Natural killer cell (primary cell): ENCODE data around the gene SUSD1. TPM values are rescaled to one million over a fixed set of nuclear protein-coding genes. Genes with fewer than 3 reads are reported as not detected.

Source experiments
- ATAC-seq, 3 donors: fragments of 150-1000 bp in 2 of 3; fragments of 200-7000 bp in 1 of 3; cut with Tn5 transposase; 1 replicate in 1 of 3; 2 replicates in 2 of 3; pipeline ENCODE4 v1.10.0; 2021; ENCODE audit warnings: mild to moderate bottlenecking in 2 of 3, moderate library complexity in 2 of 3
- DNase-seq, 2 donors: peaks; one replicate each; pipeline versions ENCODE4 v3.0.0 to v3.0.0-alpha.2; 2013 to 2021; ENCODE audit warnings: mixed read lengths in 1 of 2
- H3K27ac ChIP-seq: one replicate; pipeline ENCODE4 v1.5.1; 2013; ENCODE audit warnings: mild to moderate bottlenecking, low read length
- H3K27me3 ChIP-seq: one replicate; pipeline ENCODE4 v1.6.1; 2013; ENCODE audit warnings: low read length; ENCODE audit not compliant: control insufficient read depth, insufficient read depth
- H3K36me3 ChIP-seq: one replicate; pipeline ENCODE4 v1.6.1; 2013; ENCODE audit warnings: low read length; ENCODE audit not compliant: control insufficient read depth, insufficient read depth
- H3K4me1 ChIP-seq: one replicate; pipeline ENCODE4 v1.6.1; 2013; ENCODE audit warnings: low read length; ENCODE audit not compliant: control insufficient read depth, insufficient read depth
- H3K4me3 ChIP-seq: one replicate; pipeline ENCODE4 v1.5.1; 2013; ENCODE audit warnings: low read length
- H3K9me3 ChIP-seq: one replicate; pipeline ENCODE4 v1.6.1; 2013; ENCODE audit warnings: low read length; ENCODE audit not compliant: control insufficient read depth, insufficient read depth
- H3K27ac Mint-ChIP-seq, 2 donors: one replicate each; pipeline ENCODE4 v1.8.0; 2022; ENCODE audit warnings: mild to moderate bottlenecking in 2 of 2, mixed read lengths in 2 of 2, moderate library complexity in 1 of 2
- H3K27me3 Mint-ChIP-seq, 2 donors: one replicate each; pipeline ENCODE4 v1.8.0; 2022; ENCODE audit warnings: low read depth in 2 of 2, mixed read lengths in 2 of 2
- H3K36me3 Mint-ChIP-seq: one replicate; pipeline ENCODE4 v1.8.0; 2022; ENCODE audit warnings: mixed read lengths
- H3K4me1 Mint-ChIP-seq, 2 donors: one replicate each; pipeline ENCODE4 v1.8.0; 2022; ENCODE audit warnings: mixed read lengths in 2 of 2
- H3K4me3 Mint-ChIP-seq: one replicate; pipeline ENCODE4 v1.8.0; 2022; ENCODE audit warnings: mild to moderate bottlenecking, moderate library complexity, mixed read lengths
- H3K9me3 Mint-ChIP-seq, 2 donors: one replicate each; pipeline ENCODE4 v1.8.0; 2022; ENCODE audit warnings: mixed read lengths in 2 of 2
- WGBS: methylation state at CpG from one replicate; pipeline ENCODE4 v1.1.7; 2013; ENCODE audit warnings: missing lambda C conversion rate; ENCODE audit not compliant: insufficient coverage; 5-methylcytosine and 5-hydroxymethylcytosine counted together
- intact Hi-C: fragments of 100-400 bp; cut with micrococcal nuclease; formaldehyde crosslinking; loops from one replicate; pipeline ENCODE4 v1.14.2; 2022
- total RNA-seq, 4 donors: library from RNA; stranded (reverse); fragments of 120-200 nt in 1 of 4; gene quantifications; one replicate each; pipeline versions ENCODE4 v1.2.3 to v1.2.4, GENCODE V29; 2013 to 2022
- TF ChIP-seq, protein P1 (sequence below): fragments of 200-600 bp; IDR thresholded peaks from one replicate; pipeline ENCODE4 v1.8.0; 2022; ENCODE audit warnings: antibody characterized with exemption

The SUSD1 gene
- total RNA-seq, 3 donors from 2014 or later (not counting 1 experiment from before 2014, with no cell fraction given) = 74.1 to 97.4 (median 86.9) TPM

DNA sequence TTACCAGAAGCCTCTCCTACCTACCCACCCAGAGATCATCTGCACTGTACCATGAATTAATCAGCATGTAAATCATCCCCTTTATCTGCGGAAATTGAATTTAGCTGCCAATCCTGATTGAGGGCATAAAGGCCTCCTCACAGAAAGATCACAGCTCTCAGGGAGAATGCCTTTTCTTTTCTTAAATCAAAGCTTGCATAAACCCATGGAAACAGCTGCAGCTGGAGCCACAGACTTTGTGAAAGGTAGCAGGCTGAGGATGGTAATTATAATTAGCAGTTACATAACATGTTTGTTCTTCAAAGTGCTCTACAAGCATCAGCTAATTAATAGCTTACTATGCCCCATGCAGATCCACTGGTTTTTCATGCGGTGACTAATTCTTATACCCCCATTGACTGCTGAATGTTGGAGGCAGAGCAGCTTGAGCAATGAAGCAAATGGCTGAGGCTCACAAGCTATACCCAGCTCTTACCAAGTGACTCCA lies 54.6 kb downstream of the SUSD1 start:
- no peaks in the 10 kb centered on the region for H3K9me3 ChIP-seq
- ATAC-seq (no peak), DNase-seq (no peak)
- peaks cover 27% of the 10 kb centered on the region for H3K36me3 ChIP-seq
- H3K4me3 Mint-ChIP-seq = no peak overlapping the region
- no peak overlapping the region for H3K27ac ChIP-seq
- 97% methylated on average over 2 of the region's 2 CpGs for WGBS
- TF ChIP-seq, protein P1, sequence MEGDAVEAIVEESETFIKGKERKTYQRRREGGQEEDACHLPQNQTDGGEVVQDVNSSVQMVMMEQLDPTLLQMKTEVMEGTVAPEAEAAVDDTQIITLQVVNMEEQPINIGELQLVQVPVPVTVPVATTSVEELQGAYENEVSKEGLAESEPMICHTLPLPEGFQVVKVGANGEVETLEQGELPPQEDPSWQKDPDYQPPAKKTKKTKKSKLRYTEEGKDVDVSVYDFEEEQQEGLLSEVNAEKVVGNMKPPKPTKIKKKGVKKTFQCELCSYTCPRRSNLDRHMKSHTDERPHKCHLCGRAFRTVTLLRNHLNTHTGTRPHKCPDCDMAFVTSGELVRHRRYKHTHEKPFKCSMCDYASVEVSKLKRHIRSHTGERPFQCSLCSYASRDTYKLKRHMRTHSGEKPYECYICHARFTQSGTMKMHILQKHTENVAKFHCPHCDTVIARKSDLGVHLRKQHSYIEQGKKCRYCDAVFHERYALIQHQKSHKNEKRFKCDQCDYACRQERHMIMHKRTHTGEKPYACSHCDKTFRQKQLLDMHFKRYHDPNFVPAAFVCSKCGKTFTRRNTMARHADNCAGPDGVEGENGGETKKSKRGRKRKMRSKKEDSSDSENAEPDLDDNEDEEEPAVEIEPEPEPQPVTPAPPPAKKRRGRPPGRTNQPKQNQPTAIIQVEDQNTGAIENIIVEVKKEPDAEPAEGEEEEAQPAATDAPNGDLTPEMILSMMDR = no peak
- no peak overlapping the region for H3K27ac Mint-ChIP-seq
- no peaks in the 10 kb centered on the region for H3K27me3 ChIP-seq
- intact Hi-C loops = loop anchor here (5.0 kb wide), 1 partner anchor 57 kb away; the partner anchor contains the start of gene SUSD1
- H3K36me3 Mint-ChIP-seq = peaks cover 10% of the 10 kb centered on the region
- peaks cover 25 to 28% of the 10 kb centered on the region in 2 donors for H3K4me1 Mint-ChIP-seq
- peaks cover 4% of the 10 kb centered on the region for H3K4me1 ChIP-seq
- H3K4me3 ChIP-seq = no peak overlapping the region
- no peaks in the 10 kb centered on the region for H3K9me3 Mint-ChIP-seq
- H3K27me3 Mint-ChIP-seq = no peaks in the 10 kb centered on the region

DNA sequence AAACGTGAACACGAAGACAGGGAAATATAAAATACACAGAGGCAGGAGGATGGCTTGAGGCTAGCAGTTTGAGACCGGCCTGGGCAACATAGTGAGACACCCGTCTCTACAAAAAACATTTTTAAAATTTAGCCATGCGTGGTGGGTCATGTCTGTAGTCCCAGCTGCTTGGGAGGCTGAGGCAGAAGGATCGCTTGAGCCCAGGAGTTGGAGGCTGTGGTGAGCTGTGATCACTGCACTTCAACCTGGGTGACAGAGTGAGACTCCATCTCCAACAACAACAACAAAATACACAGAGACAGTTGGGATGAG lies 55.1 kb downstream of the SUSD1 start:
- 97% methylated on average over 6 of the region's 6 CpGs for WGBS
- Mint-ChIP-seq H3K36me3 (peaks cover 10% of the 10 kb centered on the region), H3K4me3 (no peak overlapping the region), H3K4me1 (peaks cover 27 to 30% of the 10 kb centered on the region in 2 donors), H3K27ac (no peak overlapping the region), H3K9me3 (no peaks in the 10 kb centered on the region), H3K27me3 (no peaks in the 10 kb centered on the region)
- intact Hi-C loops = loop anchor here (5.0 kb wide), 1 partner anchor 57 kb away; the partner anchor contains the start of gene SUSD1
- Histone ChIP-seq H3K4me1 (peaks cover 4% of the 10 kb centered on the region), H3K4me3 (no peak overlapping the region), H3K27ac (no peak overlapping the region), H3K9me3 (no peaks in the 10 kb centered on the region), H3K27me3 (no peaks in the 10 kb centered on the region), H3K36me3 (peaks cover 28% of the 10 kb centered on the region)
- DNase-seq = no peak
- TF ChIP-seq, protein P1 = no peak
- ATAC-seq = no peak

DNA sequence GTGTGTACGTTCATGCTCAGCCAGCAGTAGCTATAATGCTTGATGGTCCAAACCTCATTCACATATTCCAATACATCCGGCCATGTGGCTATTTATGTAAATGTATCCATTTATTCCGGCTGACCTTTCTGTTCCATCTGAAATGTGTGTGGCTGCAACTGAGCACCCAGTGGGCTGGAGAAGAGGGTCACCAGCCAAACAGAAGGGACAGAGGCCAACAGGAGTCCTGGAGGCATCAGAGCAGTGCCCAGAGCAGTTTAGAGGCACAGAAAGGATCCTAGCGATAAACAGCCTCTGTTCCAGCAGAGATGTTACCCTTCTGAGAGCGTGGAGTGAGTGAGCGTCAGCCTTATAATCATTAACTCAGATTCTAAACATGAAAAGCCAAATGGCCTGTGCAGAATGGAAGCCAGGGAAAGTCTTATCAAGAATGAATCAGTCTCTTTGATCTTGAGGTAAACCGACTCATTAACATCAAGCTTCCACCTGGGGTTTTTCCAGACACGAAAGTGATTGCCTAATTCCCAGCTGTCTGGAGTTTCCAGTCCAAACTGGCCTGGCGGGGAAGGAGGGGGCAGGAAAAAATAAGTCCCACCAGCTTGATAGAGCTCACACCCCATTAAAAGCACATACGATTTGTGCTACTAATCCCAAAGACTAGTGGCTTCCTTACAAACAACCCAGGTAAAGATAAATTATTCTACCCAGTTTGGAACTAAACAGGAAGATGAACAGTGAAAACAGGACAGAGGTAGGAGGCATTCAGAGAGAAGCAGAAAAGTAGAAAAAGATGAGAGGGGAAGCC lies 55.7 kb downstream of the SUSD1 start:
- TF ChIP-seq, protein P1 = no peak
- no peaks in the 10 kb centered on the region for H3K27me3 Mint-ChIP-seq
- H3K36me3 Mint-ChIP-seq = peaks cover 10% of the 10 kb centered on the region
- no peak overlapping the region for H3K27ac Mint-ChIP-seq
- Histone ChIP-seq H3K9me3 (no peaks in the 10 kb centered on the region), H3K27me3 (no peaks in the 10 kb centered on the region), H3K27ac (no peak overlapping the region), H3K36me3 (peaks cover 33% of the 10 kb centered on the region), H3K4me1 (peaks cover 4% of the 10 kb centered on the region), H3K4me3 (no peak overlapping the region)
- no peak overlapping the region for H3K4me3 Mint-ChIP-seq
- 92% methylated on average over 10 of the region's 10 CpGs for WGBS
- DNase-seq (no peak), ATAC-seq (no peak)
- no peaks in the 10 kb centered on the region for H3K9me3 Mint-ChIP-seq
- peaks cover 33 to 36% of the 10 kb centered on the region in 2 donors for H3K4me1 Mint-ChIP-seq
- intact Hi-C loops = loop anchor here (5.0 kb wide), 1 partner anchor 58 kb away; the partner anchor contains the start of gene SUSD1
